Caco-2 (cell line): Measurements from ENCODE around the gene ADIPOR2. TPM values are rescaled to one million over a fixed set of nuclear protein-coding genes. Genes with fewer than 3 reads are reported as not detected.

Experiments used
- BruUV-seq: library from RNA; stranded (reverse); fragments of 400-500 nt; replicated peaks from 2 replicates; lab custom pipeline; 2021; lab: Mats Ljungman, UMichigan
- CTCF ChIA-PET: fragments of 300-600 bp; sonication (Branson Sonifier 250); formaldehyde crosslinking; loops from one replicate; lab custom pipeline; 2022; ENCODE audit warnings: antibody characterized with exemption; lab: Charles Lee
- POLR2A ChIA-PET: fragments of 300-600 bp; sonication (Branson Sonifier 250); formaldehyde crosslinking; loops from one replicate; lab custom pipeline; 2022; ENCODE audit warnings: antibody characterized with exemption; lab: Charles Lee
- DNase-seq, 2 experiments: peaks; one replicate each; pipeline versions ENCODE4 v3.0.0 to v3.0.0-alpha.2; 2020 to 2022
- H3K27me3 ChIP-seq: replicated peaks from 2 replicates; pipeline ENCODE4 v1.6.0; 2011; ENCODE audit warnings: low read length; ENCODE audit not compliant: control insufficient read depth, insufficient read depth
- H3K36me3 ChIP-seq: 2 replicates; pipeline ENCODE4 v1.5.1; 2011; ENCODE audit warnings: low read length; ENCODE audit not compliant: control insufficient read depth, insufficient read depth
- H3K4me1 ChIP-seq: fragments of 250-450 bp; sonication (Bioruptor Pico); 2 replicates; pipeline ENCODE4 v1.5.1; 2020; ENCODE audit warnings: mild to moderate bottlenecking
- H3K4me3 ChIP-seq: 2 replicates; pipeline ENCODE4 v1.5.1; 2011; ENCODE audit warnings: low read depth, mild to moderate bottlenecking, control low read depth, low read length
- H3K9me3 ChIP-seq: fragments of 250-450 bp; sonication (Bioruptor Pico); 2 replicates; pipeline ENCODE4 v1.5.1; 2020; ENCODE audit warnings: mild to moderate bottlenecking, moderate library complexity
- H3K27ac Mint-ChIP-seq: one replicate; pipeline ENCODE4 v1.8.0; 2022; ENCODE audit warnings: mixed read lengths; ENCODE audit not compliant: unreplicated experiment
- H3K27me3 Mint-ChIP-seq: one replicate; pipeline ENCODE4 v1.8.0; 2022; ENCODE audit warnings: mixed read lengths; ENCODE audit not compliant: insufficient read depth, unreplicated experiment
- H3K36me3 Mint-ChIP-seq: one replicate; pipeline ENCODE4 v1.8.0; 2022; ENCODE audit warnings: mild to moderate bottlenecking, mixed read lengths; ENCODE audit not compliant: insufficient read depth, unreplicated experiment
- H3K4me1 Mint-ChIP-seq: one replicate; pipeline ENCODE4 v1.8.0; 2022; ENCODE audit warnings: low read depth, mixed read lengths; ENCODE audit not compliant: unreplicated experiment
- H3K4me3 Mint-ChIP-seq: one replicate; pipeline ENCODE4 v1.8.0; 2022; ENCODE audit warnings: mild to moderate bottlenecking, moderate library complexity, mixed read lengths; ENCODE audit not compliant: unreplicated experiment
- H3K9me3 Mint-ChIP-seq: one replicate; pipeline ENCODE4 v1.8.0; 2022; ENCODE audit warnings: mixed read lengths; ENCODE audit not compliant: unreplicated experiment
- CTCF ChIP-seq, 2 experiments: fragments of 200-600 bp in 1 of 2; IDR thresholded peaks; 1 replicate in 1 of 2; 2 replicates in 1 of 2; pipeline versions ENCODE4 v1.5.1 to v1.8.0; 2011 to 2022; ENCODE audit warnings: antibody characterized with exemption in 1 of 2, control low read depth in 1 of 2, inconsistent platforms in 1 of 2, low read depth in 1 of 2, low read length in 1 of 2, mild to moderate bottlenecking in 1 of 2, moderate library complexity in 1 of 2; ENCODE audit not compliant: insufficient read depth in 1 of 2, severe bottlenecking in 1 of 2, unreplicated experiment in 1 of 2
- intact Hi-C: fragments of 100-400 bp; cut with micrococcal nuclease; formaldehyde crosslinking; loops from one replicate; pipeline ENCODE4 v1.10.0; 2022; ENCODE audit not compliant: unreplicated experiment
- total RNA-seq: library from RNA; stranded (reverse); gene quantifications from 2 replicates; pipeline ENCODE4 v1.2.3, GENCODE V29; 2022

The ADIPOR2 gene
- total RNA-seq, 1 experiment from 2014 or later = 119 TPM

- peak overlapping the region; percentile 82 for H3K4me3 Mint-ChIP-seq
- intact Hi-C loops = no loop called here
- POLR2A ChIA-PET = interaction anchor here (0.6 kb wide), 1 partner anchor 387 kb away, joined by 3 read pairs; no protein-coding TSS in a partner anchor
Observed at GRCh38 chr12:1795221-1795784, 104.4 kb downstream of the ADIPOR2 start.

GRCh38 chr12:1795785-1796514, 105.1 kb downstream of the ADIPOR2 start:
- TF ChIP-seq CTCF (IDR thresholded peaks at IDR 0.05; ENCODE audit: insufficient read depth in 1 of 2, low read depth in 1 of 2, low read length in 1 of 2, severe bottlenecking in 1 of 2, unreplicated experiment in 1 of 2) = peak; percentile 76 to 99
- peak; percentile 93 to 97 for DNase-seq
- no peaks in the 10 kb centered on the region for H3K27me3 ChIP-seq
- Mint-ChIP-seq H3K36me3 (peaks cover 30% of the 10 kb centered on the region), H3K9me3 (no peaks in the 10 kb centered on the region), H3K4me3 (peak overlapping the region; percentile 82), H3K4me1 (peaks cover 9% of the 10 kb centered on the region), H3K27ac (peak overlapping the region; percentile 82), H3K27me3 (no peaks in the 10 kb centered on the region)
- H3K4me3 ChIP-seq = peak overlapping the region; percentile 40
- H3K4me1 ChIP-seq = peaks cover 8% of the 10 kb centered on the region; the same call in 1 of the 2 replicates
- H3K9me3 ChIP-seq = no peaks in the 10 kb centered on the region
- H3K36me3 ChIP-seq = no peaks in the 10 kb centered on the region
- intact Hi-C loops = loop anchor here (1.0 to 2.0 kb wide), 2 partner anchors 144 to 239 kb away; no protein-coding TSS in a partner anchor
- no TSS peak for BruUV-seq
- ChIA-PET CTCF (interaction anchor here (0.6 to 3.6 kb wide), 10 partner anchors 11 to 190 kb away, joined by 3 to 45 read pairs (median 4); no protein-coding TSS in a partner anchor), POLR2A (interaction anchor here (0.6 kb wide), 1 partner anchor 388 kb away, joined by 3 read pairs; no protein-coding TSS in a partner anchor)

More at GRCh38 chr12:1795221-1795784, 104.4 kb downstream of the ADIPOR2 start:
- Histone ChIP-seq H3K36me3 (no peaks in the 10 kb centered on the region), H3K4me1 (peaks cover 8% of the 10 kb centered on the region; the same call in 1 of the 2 replicates), H3K27me3 (no peaks in the 10 kb centered on the region), H3K4me3 (no peak overlapping the region), H3K9me3 (no peaks in the 10 kb centered on the region)
- Mint-ChIP-seq H3K9me3 (no peaks in the 10 kb centered on the region), H3K36me3 (peaks cover 36% of the 10 kb centered on the region), H3K27me3 (no peaks in the 10 kb centered on the region), H3K4me1 (peaks cover 9% of the 10 kb centered on the region), H3K27ac (peak overlapping the region; percentile 82)
- CTCF ChIA-PET = interaction anchor here (0.6 to 3.6 kb wide), 10 partner anchors 11 to 189 kb away, joined by 3 to 45 read pairs (median 4); no protein-coding TSS in a partner anchor
- BruUV-seq = no TSS peak
- no peak for DNase-seq
- TF ChIP-seq CTCF (IDR thresholded peaks at IDR 0.05; ENCODE audit: insufficient read depth in 1 of 2, low read depth in 1 of 2, low read length in 1 of 2, severe bottlenecking in 1 of 2, unreplicated experiment in 1 of 2) = no peak

- H3K4me1 Mint-ChIP-seq = peaks cover 9% of the 10 kb centered on the region
- ChIA-PET CTCF (interaction anchor here (1.0 to 3.6 kb wide), 7 partner anchors 10 to 190 kb away, joined by 3 to 45 read pairs (median 5); no protein-coding TSS in a partner anchor), POLR2A (no interaction called here)
- H3K4me3 Mint-ChIP-seq = peak overlapping the region; percentile 82
- BruUV-seq = no TSS peak
- Histone ChIP-seq H3K9me3 (no peaks in the 10 kb centered on the region), H3K27me3 (no peaks in the 10 kb centered on the region), H3K4me3 (peak overlapping the region; percentile 40), H3K4me1 (peaks cover 8% of the 10 kb centered on the region; the same call in 1 of the 2 replicates), H3K36me3 (no peaks in the 10 kb centered on the region)
- no peak for TF ChIP-seq CTCF (IDR thresholded peaks at IDR 0.05; ENCODE audit: insufficient read depth in 1 of 2, low read depth in 1 of 2, low read length in 1 of 2, severe bottlenecking in 1 of 2, unreplicated experiment in 1 of 2)
- H3K9me3 Mint-ChIP-seq = no peaks in the 10 kb centered on the region
- DNase-seq = no peak
- H3K27me3 Mint-ChIP-seq = no peaks in the 10 kb centered on the region
- H3K36me3 Mint-ChIP-seq = peaks cover 24% of the 10 kb centered on the region
- intact Hi-C loops = loop anchor here (1.0 to 2.0 kb wide), 2 partner anchors 144 to 238 kb away; no protein-coding TSS in a partner anchor
- peak overlapping the region; percentile 82 for H3K27ac Mint-ChIP-seq
Observed at GRCh38 chr12:1796515-1797010, 105.7 kb downstream of the ADIPOR2 start.
